GM04504 (cell line): ENCODE measurements around the gene ARMC2.
"Not testable (repeated sequence)": the region's sequence is repeated elsewhere in the genome, so short reads cannot be mapped to it uniquely, and the experiment has no call there.

ENCODE experiments used
- DNase-seq: peaks from one replicate; pipeline ENCODE4 v3.0.0-alpha.2; 2012; ENCODE audit warnings: low read depth

ARMC2 gene

DNA sequence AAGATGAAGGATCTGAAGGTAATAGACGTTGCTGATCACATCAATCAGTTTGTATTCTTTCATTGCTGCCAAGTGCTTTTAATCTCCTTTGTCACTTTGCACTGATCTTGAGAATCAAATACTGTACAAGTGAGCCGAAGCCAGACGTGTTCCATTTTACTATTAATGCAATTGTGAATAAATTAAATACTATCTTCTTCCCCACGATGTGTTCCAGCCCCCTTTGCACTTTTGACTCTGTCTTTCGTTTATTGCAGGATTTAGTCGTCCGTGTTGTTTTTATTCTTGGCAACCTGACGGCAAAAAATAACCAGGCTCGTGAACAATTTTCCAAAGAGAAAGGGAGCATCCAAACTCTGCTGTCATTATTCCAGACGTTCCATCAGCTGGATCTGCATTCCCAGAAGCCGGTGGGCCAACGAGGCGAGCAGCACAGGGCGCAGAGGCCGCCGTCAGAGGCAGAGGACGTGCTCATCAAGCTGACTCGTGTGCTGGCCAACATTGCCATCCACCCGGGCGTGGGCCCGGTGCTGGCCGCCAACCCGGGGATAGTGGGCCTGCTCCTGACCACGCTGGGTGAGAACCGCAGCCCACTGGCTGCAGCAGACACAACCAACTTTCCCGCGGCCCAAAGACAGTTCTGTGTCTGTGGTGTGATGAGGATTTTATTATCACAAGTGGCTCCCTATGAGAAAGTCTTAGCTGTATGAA lies 104.7 kb downstream of the ARMC2 start:
- no peak for DNase-seq

DNA sequence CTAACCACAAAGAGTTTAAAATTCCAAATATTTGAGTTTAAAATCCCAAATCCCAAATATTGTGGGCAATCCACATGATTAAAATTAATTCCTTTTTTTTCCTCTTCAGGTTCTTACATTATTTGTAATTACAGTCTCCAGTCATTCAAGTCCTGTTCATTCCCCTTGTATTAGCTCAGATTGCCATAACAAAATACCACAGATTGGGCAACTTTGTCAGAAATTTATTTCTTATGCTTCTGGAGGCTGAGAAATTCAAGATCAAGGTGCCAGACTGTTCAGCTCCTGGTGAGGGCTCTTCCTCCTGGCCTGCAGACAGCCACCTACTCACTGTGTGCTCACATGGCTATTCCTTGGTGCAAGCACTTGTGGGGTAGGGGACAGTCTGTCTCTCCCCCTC lies 105.5 kb downstream of the ARMC2 start:
- no peak for DNase-seq

DNA sequence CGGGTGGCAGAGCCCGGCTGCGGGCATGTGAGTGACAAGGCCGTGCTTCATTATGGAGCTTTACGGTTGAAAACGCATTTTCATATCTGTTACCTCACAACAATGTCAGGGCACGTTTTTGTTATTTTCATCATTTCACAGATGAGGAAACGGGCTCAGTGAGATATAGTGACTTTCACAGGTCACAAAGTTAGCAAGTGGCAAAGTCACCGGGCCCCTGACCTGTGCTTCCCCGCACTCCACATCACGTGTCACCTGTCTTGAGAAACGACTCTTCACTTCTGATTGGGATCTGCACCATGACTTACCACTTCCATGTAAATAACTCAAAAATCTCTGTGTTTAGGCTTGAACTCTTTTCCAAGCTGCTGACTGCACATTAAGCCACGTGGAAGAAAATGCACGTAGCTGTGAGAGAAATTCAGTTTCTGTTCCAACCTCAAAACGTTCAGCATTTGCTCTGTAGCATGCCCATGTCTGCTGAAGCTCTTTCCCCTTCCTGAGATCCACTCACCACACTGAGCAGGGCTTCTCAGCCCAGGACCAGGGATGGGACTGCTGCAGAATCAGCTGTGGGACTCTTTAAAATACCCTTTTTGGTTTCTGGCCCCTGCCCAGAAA lies 107.2 kb downstream of the ARMC2 start:
- no peak for DNase-seq

DNA sequence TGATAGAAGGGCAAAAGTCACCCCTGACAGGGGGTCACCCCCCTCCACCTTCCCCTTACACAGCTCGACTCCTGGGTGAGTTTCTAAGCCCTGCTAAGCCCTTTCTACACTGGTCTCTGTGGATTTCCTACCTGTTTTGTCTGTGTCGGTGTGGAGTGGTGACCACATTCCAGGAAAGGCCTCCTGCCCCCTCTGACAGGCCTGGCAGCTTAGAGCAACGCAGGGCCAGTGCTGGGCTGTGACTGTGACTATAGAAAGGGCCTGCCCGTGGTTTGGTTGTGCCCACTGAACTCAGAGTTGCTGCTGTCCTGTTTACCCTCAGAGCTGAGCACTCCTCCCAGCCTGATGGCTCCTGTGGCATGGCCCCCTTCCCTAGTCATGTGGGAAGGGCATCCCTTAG lies 109.0 kb downstream of the ARMC2 start:
- no peak for DNase-seq

DNA sequence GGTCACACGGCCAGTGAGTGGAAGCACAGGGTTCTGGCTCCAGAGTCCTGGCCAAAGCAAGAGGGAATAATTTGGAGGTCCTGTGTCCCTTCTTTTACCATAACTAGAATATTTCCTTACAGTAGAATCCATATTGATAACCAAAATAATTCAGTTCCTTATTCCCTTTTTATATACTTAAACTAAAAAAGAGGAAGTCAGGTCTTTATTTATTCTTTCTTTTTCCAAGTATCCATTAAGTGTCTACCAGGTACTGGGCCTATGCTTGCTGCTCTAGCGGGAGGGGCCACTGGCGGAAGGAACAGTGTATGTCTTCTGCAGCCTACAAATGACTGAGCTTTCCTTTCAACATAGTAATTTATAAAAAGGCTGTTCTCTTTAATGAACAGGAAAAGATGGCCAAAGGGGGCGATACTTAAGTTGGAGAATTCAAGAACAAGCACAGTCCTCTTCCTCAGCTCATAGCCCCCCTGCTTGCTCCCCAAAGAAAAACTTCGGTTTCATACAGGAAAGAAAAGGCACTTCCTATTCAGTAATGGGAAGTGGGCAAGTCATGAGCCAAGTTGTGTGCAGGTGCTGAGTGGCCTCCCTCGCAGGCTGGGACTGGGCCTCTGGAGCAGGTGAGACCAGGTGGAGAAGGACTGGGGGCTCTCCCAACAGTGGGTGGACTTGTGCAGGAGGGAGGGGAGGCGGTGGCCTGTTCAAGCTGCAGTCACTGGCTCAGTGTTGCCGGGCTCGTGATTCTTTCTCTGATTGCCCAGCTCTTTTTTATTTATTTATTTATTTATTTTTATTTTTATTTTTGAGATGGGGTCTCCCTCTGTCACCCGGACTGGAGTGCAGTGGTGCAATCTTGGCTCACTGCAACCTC lies 110.9 kb downstream of the ARMC2 start:
- DNase-seq: no peak

DNA sequence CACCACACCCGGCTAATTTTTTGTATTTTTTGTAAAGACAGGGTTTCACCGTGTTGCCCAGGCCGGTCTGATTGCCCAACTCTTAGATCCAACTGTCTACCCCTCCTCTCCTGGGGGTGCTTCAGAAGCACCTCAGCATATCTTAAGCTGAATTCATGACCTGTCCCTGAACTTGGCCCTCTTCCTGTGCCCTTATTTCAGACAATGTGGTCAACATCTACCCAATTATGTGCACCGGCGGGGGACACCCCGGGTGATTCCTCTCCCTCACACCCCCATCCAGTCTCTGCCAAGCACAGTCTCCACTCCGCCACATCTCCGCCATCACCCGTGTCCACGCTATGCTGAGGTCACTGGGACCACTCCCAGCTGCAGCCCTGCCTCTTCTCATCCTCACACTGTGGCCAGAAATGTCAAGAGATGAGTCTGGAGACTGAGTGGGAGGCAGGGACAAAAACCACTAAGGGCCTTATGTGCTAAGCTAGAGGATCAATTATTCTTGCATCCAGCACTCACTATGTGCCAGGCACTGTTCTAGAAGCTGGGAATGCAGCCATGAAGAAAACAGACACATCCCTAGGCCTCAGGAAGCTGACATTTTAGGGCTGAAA lies 111.9 kb downstream of the ARMC2 start:
- no peak for DNase-seq

DNA sequence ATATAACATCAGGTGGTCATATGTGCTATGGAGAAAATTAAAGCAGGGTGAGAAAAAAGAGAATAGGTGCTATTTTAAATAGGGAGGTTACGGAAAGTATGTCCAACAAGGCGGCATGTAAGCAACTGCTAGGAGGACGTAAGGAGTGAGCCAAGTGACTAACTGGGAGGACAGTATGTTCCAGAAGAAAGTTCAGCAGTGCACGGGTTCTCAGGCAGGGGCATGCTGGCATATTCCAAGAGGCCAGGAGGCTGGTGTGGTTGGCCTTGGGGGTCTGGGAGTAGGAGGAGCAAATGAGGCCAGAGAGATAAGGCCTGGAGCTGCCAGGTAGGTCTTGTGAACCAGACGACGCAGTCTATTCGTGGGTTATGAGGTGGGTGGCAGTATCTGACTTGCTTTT lies 112.4 kb downstream of the ARMC2 start:
- DNase-seq: no peak

DNA sequence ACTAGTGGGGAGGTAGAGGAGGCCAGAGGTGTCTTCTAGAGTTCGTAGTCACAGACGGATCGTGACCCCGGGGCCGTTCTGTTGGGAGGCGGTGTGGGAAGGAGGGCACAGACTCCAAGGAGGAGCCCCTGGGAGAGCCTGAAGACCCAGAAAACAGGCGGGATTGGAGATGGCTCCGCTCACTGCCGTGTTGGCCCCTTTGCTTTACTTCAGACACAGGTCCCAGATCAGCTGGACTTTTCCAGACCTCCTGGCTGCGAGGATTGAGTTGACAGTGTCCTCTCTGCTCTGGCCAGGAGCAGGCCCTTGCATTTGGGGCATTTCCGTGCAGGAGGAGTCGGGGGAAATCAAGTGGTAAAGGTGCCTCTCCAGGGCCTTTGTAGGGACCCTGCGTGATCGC lies 112.9 kb downstream of the ARMC2 start:
- DNase-seq: no peak

DNA sequence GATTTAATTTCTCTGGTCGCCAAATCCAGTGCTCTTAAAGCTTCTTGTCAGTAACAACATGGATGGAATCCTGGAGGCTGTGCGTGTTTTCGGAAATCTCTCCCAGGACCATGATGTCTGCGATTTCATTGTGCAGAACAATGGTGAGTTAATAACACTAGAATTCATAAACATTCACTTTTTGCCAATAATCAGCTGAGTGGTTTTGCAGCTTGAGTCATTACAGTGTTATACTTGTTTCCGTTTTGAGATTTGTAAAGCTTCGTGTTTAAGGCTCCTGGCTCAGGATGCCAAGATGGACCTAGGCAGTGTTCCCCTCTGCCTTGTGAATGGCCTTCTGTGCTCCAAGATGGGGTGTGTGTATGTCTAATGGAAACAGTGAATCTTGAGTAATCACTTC lies 113.8 kb downstream of the ARMC2 start:
- peak; percentile 32 for DNase-seq

DNA sequence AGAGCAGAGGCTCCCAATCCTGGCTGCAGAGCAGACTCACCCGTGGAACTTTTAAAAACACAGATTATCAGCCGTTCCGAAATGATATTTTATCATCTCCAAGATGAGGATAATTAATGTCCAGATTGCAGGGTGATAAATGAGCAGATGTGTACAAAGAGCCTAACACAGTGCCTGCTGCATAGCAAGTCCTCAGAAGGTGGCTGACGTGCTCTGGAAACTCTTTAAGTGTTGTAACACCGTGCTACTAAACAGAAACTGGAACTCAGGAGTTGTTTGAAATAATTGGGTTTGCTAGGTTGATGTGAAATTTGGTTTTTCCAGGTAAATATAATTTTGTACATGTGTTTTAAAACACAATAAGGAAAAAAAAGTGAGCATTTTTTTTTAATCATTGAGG lies 118.0 kb downstream of the ARMC2 start:
- DNase-seq: no peak

DNA sequence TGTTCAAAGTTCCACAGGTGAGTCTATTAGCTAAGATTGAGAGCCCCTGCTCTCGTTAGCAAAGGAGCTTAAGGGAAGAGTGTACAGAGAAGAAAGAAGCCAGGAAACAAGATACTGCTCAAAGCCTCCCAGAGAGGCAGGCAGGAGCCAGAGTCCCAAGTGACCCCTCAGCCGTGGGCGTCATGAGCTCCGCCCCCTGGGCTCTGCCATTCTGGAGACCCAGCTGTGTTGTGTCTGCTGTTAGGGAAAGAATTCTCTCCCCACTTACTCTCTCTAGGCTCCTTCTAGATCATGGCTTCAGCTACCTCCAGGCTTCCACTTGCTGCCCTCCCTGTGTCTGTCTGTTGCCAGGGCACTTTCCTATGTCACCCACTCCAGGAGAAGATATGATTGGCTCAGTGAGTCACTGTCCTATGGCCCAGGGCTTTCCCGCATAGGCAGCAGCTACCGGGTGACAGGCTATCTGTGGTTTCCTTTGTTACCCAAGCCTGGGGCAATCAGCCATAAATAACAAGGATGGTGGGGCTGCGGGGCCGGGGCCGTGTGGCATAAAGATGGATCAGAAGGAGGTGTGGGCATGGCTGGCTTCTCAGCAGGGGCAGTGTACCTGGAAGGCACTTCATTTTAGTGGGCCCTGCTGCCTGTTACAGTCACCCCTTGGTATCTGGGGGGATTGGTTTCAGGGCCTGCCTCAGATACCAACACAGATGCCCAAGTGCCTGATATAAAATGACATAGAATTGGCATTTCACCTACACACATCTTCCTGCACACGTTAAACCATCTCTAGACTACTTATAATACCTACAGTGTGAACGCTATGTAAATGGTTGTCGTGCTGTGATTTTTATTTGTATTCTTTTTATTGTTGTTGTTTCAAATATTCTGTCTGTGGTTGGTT lies 118.9 kb downstream of the ARMC2 start:
- DNase-seq: no peak

DNA sequence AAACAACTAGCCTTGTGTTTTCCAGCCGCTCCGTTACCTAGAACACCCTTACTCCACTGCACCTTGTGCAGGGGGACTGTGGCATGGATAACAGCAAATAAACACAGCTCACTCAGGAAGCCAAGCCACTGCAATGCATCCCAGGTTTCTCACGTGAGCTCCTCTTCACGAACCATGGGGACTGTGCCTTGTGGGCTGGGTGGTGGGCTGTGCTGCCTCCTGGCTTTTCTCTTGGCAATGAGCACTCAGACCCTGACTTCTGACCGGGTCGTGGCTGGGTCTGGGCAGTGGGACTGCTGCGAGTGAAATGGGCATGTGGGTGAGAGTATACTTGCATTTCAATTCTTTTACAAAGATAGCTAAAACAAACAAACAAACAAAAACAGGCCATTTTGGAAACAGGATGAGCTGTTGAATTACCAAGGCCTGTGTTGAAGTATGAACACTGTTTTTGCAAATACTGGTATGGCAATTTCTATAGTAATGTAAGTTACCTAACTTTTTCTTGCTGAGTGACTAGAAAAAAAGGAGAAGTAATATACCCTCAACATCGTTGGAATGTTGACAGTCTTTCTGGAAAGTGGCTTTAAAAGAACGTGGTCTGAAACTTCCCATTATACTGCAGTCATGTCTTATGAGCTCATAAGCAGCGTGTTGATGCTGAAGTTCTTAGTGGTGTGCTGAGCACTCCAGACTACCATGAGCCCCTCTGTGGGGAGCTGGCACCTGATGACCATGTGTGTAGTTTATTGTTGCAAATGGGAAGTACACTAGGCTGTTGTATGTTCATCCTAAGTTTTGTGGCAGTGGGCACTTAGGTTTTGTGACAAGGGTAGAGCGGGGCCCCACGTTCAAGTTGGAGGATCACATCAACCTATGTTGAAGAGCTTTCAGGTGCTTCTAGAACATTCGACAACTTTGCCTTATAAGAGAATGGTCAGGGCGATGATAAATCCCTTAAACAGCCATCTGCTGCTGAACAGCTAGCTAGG lies 120.4 kb downstream of the ARMC2 start:
- no peak for DNase-seq

DNA sequence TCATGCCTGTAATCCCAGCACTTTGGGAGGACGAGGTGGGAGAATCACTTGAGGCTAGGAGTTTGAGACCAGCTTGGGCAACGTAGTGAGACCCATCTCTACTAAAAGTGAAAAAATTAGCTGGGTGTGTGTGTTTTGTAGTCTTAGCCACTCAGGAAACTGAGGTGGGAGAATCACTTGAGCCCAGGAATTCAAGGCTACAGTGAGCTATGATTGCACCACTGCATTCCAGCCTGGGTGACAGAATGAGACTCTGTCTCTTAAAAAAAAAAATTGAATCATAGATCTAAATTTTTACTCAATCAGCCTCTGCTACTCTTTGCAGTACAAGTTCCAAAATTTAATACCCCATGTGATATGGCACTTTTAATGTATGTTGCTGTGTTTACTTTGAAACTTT lies 121.6 kb downstream of the ARMC2 start:
- no peak for DNase-seq

DNA sequence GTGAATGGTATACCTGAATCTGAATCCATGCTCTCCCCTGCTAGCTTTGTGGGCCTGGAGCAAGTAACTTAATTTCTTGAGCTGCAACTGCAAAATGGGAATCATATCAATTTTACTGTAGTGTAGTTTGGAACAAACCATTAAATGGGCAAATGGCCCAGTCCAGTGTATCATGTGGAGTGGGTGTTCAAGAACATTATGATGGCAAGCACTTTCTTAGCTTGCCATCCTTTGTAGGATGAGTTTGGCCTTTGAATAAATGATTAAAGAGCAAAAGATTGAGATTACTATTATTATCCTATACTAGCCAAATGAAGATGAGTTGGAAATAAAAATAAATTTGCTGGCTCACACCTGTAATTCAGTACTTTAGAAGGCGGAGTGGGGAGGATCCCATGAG lies 126.0 kb downstream of the ARMC2 start:
- DNase-seq: no peak

DNA sequence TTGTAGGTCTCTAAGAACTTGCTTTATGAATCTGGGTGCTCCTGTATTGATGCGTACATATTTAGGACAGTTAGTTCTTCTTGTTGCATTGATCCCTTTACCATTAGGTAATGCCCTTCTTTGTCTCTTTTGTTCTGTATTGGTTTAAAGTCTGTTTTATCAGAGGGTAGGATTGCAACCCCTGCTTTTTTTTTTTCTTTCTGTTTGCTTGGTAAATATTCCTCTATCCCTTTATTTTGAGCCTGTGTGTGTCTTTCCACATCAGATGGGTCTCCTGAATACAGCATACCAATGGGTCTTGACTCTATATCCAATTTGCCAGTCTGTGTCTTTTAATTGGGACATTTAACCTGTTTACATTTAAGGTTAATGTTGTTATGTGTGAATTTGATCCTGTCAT lies 130.4 kb downstream of the ARMC2 start:
- not testable (repeated sequence) for DNase-seq

DNA sequence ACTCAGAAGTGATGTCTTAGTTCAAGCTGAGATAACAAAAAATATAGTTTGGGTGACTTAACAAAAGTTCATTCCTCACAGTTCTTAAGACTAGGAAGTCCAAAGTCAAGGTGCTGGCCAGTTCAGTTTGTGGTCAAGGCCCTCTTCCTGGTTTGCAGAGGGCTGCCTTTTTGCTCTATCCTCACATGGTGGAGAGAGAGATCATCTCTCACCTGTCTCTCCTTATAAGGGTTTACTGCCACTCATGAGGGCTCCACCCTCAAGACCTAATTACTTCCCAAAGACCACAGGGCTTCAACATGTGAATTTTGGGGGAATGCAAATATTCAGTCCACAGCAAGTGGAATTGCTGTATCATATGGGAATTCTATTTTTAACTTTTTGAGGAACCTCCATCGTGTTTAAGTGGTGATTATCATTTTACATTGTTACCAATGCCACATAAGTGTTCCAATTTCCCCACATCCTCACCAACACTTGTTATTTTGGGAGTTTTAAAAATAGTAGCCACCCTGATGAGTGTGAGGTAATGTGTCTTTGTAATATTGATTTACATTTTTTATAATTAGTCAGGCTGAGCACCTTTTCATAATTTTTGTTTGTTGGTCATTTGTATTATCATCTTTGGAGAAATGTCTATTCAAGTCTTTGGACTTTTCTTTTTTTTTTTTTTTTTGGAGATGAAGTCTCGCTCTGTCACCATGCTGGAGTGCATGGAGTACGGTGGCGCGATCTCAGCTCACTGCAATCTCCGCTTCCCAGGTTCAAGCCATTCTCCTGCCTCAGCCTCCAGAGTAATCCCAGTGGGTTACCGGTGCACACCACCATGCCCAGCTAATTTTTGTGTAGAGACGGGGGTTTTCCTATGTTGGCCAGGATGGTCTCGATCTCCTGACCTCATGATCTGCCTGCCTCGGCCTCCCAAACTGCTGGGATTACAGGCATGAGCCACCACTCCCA lies 134.2 kb downstream of the ARMC2 start:
- no peak for DNase-seq

DNA sequence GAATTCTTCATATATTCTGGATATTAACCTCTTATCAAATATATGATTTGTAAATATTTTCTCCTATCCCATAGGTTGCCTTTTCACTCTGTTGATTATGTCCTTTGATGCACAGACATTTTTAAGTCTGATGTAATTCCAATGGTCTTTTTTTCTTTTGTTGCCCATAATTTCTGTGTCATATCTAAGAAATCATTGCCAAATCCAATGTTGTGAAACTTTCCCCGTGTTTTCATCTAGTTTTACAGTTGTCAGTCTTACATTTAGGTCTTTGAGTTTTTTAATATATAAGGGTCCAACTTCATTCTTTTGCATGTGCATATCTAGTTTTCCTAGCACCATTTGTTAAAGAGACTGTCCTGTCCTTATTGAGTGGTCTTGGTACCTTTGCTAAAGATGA lies 134.9 kb downstream of the ARMC2 start:
- DNase-seq: no peak

DNA sequence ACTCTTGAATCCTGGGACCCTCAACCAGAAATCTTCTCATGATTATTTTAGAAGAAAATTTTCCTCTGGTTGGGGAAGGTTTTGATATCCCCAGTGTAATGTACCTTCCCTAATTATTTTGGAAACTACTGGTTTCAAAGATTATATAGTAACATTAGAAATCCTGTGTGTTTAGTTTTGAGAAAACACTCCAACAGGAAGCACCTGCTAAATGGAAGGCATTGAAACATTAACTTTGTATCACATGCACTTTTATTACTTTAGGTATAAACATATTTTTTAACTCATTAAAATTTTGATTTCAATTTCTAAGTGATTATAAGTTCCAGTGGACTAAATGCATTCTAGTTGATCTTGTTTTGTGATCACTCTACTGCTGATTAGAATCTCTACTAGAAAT lies 137.1 kb downstream of the ARMC2 start:
- DNase-seq: no peak

DNA sequence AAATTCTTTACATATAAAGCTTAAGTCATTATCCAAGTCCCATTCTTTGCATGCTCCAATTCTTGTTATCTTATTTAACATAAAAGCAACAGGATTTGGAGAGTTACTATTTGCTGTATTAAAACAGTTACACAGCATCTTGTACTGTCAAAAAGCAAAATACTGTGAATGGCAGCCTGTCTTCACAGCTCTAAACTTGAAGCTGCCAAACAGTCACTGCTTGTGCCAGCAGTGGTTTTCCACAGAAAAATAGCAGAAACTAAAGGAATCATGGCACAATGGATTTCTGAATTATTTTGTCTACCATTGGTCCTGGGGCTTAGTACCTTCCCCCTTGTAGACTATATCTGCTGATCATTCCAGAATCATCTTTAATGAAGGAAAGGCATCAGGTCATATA lies 138.9 kb downstream of the ARMC2 start:
- DNase-seq: no peak
